ENCODE results near the gene WT1.

- TF ChIP-seq HIVEP1 (CRISPR knock-in tag; IDR thresholded peaks at IDR 0.05) (no peak), ZNF839 (CRISPR knock-in tag; IDR thresholded peaks at IDR 0.05; ENCODE audit: borderline replicate concordance) (no peak)
Observed at GRCh38 chr11:32416301-32416700, 19.0 kb downstream of the WT1 start.

Data from HepG2 (cell line).